GM21723 (cell line): ENCODE measurements around the gene RGMA.

Experiments
- ATAC-seq: cut with Tn5 transposase; IDR thresholded peaks from one replicate; pipeline ENCODE4 v1.9.1; 2021; ENCODE audit warnings: mild to moderate bottlenecking, moderate library complexity; ENCODE audit not compliant: unreplicated experiment

Gene RGMA

GRCh38 chr15:93093765-93094164, 4.8 kb upstream of the RGMA start:
- ATAC-seq, result no peak

- ATAC-seq, result no peak
These were observed 2.5 kb upstream of the RGMA start for GRCh38 chr15:93091465-93091864.

- ATAC-seq, result no peak
These were observed 805 bp upstream of the RGMA start for GRCh38 chr15:93089727-93090305.

DNA sequence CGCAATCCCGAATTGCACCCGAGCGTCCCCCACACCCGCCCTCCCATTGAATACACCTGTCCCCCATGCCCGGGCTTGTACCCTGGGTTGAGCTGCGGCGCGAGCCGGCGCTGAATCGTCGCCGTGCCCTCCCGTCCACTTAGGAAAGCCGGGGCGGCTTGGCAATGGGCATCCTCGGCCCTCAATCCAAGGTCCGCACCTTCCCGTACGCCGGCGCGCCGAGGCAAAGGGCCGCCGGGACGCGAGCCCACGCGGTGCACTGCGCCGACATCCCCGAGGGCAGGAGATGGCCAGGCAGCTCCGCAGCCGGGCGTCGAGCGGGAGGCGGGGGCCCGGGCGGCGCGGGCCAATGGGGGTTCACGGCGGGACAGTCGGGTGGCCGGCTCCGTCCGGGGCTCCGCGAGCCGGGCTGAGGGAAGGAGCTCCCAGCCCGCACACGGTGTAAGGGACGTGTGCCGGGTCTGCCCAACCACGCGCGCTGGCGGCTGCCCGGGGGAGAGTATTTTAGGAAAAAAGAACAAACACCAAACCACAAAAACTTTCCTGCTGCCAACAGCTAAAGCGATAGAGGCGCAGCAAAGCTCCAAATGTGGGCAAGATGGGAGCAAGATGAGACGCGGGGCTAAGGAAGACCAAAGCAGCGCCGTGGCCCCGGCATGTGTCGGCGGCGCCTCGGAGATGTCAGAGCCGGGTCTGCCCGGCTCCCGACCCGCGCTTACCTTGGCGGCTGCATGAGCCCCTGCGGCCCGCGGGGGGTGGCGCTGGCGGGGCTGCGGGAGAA, 621 bp downstream of the RGMA start:
- peak; percentile 40 for ATAC-seq

DNA sequence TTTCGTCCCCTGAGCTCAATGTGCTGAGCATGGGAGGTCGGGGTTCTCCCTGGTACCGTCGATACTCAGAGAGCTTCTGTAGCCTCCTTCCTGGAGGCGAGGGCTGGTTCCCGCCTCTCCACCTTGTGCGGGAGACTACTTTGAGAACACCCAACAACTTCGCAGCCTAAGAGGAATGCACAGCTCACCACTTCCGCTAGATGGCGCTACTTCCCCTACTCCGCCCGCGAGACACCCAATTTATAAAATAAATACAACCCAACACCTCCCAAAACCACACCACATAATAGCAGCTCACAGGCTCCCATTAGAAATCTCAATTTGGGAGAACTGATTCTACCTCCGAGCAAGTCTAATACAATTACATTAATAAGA, 1.2 kb downstream of the RGMA start:
- ATAC-seq, result peak; percentile 70

GRCh38 chr15:93086791-93087190, 2.2 kb downstream of the RGMA start:
- no peak for ATAC-seq

DNA sequence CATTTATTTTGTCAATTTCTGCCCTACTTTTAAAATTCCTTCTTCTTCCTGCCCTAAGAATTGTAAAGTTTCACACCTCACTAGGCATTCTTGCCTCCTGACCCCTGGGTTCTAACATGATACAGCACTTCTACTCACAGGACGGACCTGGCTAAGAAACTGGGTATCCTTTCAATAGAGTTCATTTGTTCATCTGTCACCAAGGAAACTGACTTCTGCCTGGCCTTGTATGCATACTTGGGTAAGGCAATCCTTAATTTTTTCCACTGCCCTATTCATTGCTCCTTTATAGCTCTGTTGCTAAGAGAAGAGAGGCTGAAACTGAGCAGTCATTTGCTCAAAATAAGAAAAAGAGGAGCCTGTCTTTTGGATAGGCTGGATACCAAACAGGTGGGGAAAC, 3.3 kb downstream of the RGMA start:
- ATAC-seq, result no peak

DNA sequence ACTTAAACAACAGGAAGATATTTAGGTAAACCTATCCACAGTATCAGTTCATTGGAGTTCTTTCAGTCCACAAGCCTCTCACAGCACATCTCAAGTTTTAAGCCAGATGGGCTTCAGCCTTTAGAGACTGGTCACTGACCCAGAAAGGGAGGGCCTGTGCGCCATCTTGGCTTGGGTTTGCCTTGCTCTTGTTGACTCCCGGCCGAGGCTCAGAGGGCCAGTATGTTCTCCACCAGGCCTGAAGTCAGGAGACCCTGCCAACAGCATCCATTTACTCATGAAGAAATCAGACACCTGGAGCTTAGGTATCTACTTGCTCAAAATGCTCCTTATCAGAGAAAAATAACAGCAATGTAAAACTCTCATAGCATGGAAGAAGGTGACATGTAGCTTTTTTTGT, 6.2 kb downstream of the RGMA start:
- no peak for ATAC-seq

DNA sequence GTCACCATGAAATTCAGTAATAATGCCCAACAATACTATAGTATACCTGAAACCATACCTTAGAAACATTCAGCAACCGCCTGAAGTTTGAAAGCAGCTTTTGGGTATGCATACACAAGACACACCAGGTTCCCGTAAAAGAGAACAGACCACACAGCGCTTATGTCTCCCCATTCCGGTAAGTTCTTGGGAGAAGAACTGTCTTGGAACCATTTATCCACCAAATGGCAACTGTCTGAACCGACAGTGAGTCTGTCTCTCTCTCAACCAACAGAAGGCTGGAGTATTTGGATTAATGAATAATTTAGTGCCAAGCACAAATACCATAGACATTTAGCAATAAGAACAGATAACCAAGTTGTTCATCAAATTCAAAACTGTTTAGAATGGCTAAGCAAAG, 7.6 kb downstream of the RGMA start:
- ATAC-seq, result no peak

DNA sequence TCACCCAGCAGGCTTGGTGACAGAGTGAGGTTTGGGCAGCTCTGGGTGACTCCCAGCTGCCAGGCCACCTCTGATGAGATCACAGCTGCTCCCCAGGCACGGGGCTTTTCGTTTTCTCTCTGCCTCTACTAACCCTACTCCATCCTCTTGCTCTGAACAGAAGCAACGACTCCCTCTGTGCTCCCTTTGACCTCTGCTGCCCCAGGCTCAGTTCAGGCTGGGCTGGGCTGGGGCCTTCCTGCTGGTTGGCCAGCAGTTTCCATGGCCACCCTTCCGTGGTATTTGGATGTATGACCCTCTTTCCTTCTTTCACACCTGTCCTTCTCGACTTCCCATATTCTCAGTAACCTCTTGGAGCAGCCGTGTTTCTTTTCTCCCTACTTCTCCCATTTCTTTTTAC, 8.6 kb downstream of the RGMA start:
- no peak for ATAC-seq

- ATAC-seq, result no peak
These were observed 12.1 kb downstream of the RGMA start for GRCh38 chr15:93076875-93077274.

- ATAC-seq, result no peak
These were observed 12.8 kb downstream of the RGMA start for GRCh38 chr15:93076217-93076616.

GRCh38 chr15:93074599-93074998, 14.4 kb downstream of the RGMA start:
- ATAC-seq, result no peak

GRCh38 chr15:93073465-93073952, 15.5 kb downstream of the RGMA start:
- no peak for ATAC-seq

DNA sequence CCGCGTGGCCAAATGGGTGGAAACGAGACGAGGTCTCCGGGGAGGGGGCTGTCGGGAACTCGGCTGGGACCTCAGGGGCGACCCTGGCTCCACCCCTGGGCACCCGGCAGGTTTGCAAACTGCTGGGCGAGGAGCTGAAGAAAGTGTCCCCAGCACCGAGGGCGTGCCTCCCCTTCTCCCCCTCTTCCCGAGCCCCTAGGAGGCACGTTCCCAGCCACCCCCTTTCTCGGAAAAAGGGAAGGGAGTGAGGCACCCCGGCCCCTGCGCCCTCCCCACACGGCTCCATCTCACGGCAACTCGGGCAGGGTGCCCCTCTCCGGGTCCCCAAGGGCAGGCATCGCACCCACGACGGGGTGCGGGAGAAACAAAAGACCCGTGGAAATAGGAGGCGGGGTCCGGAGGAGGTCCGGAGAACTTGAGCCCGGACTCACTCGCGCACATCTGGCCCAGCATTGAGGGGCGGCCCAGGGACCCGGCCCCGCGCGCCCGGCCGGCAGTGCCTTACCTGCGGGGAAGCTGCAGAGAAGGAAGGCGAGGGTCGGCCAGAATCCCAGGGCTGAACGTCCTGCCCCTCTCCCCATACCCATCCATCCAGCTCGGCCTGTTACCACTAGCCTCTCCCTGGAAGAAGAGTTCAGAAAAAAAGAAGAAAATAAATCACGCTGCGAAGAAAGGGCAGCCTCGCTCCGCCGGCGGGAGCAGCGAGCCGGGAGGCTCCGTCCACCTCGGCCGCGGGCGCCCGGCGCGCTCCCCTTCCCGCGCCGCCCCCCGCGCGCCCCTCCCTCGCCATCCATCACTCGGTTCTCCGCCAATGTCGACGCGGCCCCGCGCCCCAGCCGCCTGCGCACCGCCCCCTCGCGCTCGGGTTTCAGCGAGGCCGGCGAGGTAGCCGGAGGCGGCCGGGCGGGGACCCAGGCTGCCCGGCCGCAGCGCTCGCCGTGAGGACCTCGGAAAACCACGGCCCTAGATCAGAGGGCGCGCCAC, 16.3 kb downstream of the RGMA start:
- ATAC-seq, result no peak

GRCh38 chr15:93072011-93072410, 17.0 kb downstream of the RGMA start:
- ATAC-seq, result no peak

DNA sequence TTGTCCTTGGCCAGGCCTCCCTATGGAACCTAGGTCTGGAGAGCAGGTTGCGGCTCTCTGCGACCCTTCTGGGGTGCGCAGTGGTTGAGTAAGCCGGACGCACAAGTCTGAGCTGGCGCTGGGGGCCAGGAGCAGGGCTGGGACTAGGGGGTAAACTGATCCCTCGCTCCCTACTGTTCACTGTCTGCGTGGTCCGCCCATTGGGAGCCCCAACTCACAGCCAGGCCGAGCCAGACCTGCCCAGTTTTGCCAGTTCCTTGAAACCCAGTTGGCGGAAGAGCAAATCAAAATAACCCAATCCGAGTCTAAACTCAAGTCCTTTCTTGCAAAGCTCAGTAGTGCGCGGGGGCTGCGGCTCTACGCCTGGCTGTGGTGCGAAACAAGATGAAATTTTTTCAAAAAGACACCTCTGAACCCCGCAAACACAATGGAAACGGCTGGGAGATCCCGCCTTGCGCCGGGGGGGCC, 17.5 kb downstream of the RGMA start:
- no peak for ATAC-seq

GRCh38 chr15:93070551-93071296, 18.3 kb downstream of the RGMA start:
- no peak for ATAC-seq

DNA sequence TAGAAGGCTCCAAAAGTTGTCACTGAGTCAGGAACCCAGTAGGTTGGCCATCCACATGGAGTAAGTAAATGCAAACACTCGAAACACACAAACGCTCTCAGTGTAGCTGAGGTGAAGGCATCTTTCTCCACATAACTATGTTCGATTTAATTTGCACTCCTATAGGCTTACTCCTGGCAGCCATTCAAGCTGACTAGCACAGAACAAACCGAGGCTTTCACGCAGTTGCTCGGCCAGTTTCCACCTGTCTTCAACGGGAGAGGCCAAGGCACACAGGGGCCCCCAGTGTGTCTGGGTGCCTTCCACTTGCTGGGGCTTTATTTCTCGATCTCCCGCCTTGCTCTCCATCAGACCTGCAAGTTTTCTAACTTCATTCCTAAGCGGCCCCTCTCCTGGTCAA, 18.9 kb downstream of the RGMA start:
- no peak for ATAC-seq

DNA sequence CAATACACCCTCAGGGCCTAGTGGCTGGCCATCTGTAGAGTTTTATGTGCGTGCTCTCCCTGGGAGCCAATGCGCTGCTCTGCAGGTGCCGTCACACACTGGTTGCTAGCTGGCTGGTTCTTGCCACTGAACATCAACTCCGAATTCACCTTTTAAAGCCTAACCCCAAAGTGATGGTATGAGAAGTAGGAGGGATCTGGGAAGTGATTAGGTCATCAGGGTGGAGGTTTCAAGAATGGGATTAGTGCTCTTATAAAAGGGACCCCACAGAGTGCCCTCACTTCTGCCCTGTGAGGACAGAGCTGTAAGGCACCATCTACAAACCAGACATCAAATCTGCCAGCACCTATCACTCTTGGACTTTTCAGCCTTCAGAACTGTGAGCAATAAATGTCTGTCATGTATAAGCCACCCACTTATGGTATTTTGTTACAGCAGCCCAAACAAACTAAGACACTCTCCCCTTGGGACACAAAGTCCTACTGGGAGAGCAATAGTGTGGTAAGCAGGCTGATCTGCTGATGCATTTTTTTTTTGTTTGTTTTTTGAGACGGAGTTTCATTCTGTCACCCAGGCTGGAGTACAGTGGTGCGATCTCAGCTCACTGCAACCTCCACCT, 20.3 kb downstream of the RGMA start:
- ATAC-seq, result no peak
